GM21723 (cell line): ENCODE measurements around the gene SORBS1.

Experiments
- ATAC-seq: cut with Tn5 transposase; IDR thresholded peaks from one replicate; pipeline ENCODE4 v1.9.1; 2021; ENCODE audit warnings: mild to moderate bottlenecking, moderate library complexity; ENCODE audit not compliant: unreplicated experiment

Gene SORBS1

DNA sequence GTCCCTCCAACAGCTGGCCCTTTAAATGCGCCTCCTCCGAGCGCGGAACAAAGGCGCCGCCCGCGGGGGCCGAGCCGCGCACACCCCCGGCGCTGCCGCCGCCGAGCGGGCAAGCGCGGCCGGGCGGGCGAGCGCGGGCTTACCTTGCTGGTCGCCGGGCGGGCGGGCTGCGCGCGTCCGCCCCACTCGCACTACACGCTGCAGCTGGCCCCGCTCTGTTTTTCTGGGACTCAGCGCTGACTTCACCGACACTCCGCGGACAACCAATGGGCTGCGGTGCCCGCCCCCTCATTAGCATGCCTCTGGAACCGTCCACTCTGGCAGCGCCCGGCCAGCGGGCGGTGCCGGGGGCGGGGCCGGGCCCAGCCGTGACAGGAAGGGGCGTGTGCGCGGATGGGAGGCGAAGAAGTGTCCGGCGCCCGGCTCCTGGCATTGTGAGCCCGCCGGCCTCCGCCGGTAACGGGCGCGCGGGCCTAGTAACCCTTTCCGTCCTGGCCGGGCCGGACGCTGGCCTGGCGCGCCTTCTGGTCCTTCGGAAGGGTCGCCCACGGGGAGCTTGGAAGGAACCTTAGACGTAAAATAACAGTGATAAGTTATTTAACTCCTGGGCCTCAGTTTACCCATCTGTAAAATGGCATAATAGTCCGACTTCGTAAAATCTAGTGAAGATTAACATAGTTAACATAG lies at the start of gene SORBS1:
TSS of gene SORBS1 (minus strand) at position 195 of the 687 bp plus-strand sequence. CDS start 120,236 bp downstream, outside the sequence.
- peak; percentile 99 for ATAC-seq

DNA sequence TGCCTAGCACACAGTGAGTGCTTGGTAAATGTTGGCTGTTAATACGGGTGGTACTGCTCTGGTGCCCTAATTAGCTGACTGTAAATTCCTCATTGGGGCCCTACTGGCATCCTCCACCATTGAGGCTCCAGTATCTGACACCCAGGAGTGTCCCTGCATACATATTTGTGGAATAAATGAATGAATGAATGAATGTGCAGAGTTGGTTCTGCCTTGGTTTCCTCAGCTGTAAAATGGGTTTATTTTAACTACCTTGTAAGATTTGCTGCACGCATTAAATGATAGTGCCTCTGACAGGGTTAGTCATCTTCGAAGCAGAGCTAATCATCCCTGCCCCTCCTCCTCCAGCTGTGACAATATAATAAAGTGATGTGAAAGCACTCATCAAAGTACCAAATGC lies 49.6 kb upstream of the SORBS1 start:
- no peak for ATAC-seq

DNA sequence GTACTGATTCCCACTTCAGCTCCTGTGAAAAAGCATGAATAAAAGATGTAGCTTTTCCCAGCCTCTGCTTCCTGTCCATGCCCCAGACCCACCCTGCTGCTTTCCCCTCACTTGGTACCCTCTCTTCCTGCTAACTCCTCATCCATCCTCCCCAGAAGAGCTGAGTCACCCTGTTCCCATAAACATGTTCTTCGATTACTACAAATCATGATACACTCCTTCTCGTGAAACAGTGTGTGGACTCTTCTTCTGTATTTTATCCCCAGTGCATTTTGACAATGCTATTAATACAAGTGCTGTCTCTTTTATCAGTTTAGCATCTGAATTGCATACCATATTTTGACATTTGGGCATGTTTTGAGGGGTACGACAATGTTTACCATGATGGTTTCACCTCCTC lies 45.8 kb upstream of the SORBS1 start:
- no peak for ATAC-seq

DNA sequence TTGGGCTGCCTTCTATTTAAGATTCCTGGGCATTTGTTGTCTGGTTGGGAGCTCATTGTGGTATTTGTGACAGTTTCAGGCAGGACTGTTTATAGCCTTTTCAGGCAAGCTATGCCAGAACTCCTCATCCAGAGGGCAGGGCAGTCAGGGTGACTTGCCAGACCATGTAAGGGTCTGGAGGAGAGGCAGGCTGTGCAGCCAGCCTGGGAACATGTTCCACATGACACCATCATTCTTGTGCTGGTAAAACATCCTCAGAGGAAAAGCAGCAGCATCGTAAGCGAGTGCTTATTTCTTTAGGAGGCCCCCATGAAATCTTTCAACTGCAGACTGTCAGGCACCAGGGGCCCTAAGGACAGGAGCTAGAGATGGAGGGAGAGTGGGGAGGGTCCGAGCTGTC lies 44.0 kb upstream of the SORBS1 start:
- no peak for ATAC-seq

DNA sequence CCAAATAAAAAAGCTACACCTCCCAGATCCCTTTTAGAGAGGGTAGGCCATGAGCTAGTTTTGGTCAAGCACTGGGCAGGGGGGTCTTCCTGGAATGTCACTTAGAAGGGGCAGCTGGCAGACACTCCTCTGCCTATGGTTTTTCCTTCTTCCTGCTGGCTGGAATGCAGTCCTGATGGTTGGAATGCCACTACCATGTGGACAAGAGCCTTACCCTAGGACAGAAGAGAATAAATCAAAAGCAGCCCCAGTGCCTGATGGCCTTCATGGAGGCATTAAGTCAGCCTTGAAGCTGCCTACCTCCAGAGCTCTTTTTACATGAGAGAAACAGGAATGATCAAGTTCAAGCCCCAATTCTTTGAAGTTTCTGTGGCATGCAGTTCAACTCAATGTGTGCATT lies 43.5 kb upstream of the SORBS1 start:
- ATAC-seq: no peak

DNA sequence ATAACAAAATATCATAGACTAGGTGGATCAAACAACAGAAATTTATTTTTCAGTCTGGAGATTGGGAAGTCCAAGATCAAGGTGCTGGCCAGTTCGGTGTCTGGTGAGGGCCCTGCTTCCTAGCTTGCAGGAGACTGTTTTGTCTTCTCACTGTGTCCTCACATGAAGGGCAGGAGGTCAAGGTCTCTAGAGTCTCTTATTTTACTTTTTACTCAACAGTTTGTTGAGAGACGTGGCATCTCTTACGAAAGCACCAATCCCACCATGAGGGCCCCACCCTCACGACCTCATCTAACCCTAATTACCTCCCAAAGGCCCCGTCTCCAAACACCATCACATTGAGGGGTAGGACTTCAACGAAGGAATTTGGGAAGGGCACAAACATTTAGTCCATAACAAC lies 41.2 kb upstream of the SORBS1 start:
- ATAC-seq: no peak

DNA sequence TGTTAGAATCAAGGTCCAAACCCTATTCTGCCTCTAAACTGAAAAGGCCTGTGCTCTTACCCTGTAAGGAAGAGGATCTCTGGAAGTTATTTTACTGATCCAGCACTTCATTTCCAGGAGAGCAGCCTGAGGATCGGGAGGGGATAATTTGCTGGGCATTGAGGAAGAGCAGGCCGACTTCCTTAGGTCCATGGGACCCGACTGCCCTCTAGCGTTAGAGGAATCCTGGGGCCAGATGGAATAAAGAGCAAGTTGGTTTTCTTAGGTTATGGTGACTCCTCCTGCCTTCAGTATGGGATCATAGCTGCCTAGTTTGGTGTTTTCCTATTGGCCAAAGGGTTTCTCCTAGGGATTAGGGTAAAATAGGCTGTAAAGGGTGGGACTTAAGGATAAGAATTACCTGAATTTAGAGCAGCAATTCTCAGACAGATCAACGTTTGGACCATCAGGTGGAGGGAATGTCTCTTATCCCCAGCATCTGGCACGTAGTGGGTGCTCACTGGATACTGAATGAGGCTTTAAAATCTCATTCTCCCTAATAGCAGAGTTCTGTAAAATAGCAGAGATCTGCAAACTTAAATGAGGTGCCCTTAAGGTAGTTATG lies 40.0 kb upstream of the SORBS1 start:
- no peak for ATAC-seq

DNA sequence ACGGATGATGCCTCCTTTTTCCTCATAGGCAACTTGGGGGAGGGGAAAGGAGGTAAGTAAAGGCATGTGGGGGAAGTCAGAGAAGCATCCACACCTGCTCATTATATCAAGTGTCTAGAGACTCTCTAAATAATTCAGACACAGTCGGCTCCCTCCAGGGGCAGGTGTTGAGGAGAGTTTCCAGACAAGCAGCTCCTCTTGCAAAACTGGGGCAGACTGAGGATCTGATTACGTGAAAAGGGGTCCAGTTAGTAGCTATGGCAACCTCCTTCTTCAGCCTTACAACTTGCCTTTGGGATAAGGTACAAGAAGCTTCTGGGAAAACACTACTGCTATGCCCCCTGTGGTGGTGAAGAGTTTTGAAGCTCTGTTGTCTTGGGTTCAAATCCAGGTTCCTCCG lies 39.0 kb upstream of the SORBS1 start:
- no peak for ATAC-seq

DNA sequence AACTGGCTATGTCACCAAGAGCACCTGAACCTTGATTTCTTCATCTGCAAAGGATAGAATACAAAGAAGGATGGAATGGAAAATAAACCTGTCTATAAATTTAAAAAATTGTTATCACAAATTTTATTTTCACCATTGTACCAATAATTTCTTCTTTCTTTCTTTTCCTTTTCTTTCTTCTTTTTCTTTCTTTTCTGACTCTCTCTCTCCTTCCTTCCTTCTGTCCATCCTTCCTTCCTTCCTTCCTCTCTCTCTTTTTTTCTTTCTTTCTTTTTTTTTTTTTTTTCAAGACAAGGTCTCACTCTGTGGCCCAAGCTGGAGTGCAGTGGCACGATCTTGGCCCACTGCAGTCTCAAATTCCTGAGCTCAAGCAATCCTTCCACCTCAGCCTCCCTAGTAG lies 36.6 kb upstream of the SORBS1 start:
- ATAC-seq: no peak

DNA sequence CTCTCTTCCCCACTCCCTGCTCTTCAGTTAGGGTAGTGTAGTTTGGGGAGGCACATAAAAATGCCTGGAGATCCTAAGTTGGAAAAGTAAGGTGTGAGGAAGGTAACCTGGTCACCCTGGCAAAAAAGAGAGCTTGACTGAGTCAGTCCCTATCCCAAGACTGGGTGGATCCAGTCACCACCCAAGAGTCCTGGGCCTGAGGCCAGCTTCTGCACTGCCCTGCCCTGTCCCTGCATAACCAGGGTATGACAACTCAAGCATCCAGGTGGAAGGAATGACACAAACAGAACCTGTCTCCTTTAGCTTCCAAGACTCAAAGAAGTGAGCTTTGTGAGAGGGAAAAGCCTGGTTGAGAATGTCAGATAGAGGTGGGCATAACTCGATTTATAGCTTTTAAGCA lies 26.9 kb upstream of the SORBS1 start:
- ATAC-seq: no peak

DNA sequence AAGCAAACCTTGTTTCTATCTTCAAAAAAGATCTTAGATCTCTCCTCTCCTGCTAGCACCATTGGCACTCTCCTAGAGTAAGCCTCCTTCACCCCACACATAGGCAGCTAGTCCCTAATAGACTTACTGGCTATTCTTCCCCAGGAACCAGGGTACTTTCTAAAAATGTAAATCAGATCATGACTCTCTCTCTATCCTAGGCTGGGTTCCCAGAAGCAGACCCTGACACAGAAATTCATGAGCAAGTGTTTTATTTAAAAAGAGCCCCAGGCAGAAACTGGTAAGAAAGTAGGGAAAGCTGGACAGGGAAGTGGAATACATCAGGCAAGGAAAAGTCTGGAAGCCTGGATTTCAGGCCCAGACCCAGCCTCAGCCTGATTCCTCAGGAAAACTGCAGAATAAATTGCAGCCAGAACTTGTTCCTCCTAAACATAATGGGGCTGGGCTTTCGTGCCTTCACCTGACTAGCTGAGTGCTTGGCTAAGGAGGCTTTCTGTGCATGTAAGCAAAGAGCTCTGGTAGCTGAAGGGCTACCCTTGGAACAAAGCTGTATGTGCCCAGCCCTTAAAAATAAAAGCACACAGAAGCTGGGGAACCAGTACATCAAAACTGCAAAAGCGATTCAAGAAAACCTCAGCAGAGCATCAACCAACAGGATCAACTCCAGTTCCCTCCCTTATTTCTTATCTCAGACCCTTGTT lies 18.8 kb upstream of the SORBS1 start:
- ATAC-seq: no peak

DNA sequence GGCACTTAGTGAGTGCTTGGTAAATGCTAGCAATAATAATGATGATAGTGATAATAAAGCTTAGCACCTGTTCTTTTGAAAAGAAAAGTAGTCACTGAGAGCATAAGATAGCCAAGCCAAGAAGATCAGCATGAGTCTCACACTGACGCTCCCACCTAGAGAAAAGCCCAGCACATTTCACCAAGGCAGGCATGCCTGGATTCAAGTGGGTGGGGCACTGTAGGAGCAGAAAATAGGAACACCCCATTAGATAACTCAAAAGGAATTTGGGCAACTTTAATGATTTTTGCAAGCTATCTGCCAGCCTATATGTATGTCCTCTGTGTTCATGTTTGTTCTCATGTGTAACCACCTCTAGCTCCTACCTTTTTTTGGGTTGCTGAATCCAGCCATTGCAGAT lies 18.1 kb upstream of the SORBS1 start:
- no peak for ATAC-seq

DNA sequence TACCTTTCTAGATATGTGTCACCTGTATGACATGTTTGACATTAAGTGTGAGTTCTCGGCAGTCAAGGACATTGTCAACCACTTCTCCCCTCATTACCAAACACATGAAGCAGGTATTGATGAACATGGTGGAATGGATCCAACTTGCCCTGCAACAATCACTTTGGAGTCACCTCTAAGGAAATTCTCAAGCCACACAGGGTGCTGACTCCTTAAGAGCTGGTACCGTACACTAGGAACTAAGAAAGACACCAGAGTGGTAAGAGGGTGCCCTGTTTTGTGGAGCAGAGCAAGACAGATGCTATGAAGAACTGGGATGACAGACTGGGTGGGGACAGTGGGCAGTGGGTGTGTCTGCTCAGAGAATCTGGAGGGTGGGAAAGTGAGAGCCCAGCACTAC lies 17.4 kb upstream of the SORBS1 start:
- no peak for ATAC-seq

DNA sequence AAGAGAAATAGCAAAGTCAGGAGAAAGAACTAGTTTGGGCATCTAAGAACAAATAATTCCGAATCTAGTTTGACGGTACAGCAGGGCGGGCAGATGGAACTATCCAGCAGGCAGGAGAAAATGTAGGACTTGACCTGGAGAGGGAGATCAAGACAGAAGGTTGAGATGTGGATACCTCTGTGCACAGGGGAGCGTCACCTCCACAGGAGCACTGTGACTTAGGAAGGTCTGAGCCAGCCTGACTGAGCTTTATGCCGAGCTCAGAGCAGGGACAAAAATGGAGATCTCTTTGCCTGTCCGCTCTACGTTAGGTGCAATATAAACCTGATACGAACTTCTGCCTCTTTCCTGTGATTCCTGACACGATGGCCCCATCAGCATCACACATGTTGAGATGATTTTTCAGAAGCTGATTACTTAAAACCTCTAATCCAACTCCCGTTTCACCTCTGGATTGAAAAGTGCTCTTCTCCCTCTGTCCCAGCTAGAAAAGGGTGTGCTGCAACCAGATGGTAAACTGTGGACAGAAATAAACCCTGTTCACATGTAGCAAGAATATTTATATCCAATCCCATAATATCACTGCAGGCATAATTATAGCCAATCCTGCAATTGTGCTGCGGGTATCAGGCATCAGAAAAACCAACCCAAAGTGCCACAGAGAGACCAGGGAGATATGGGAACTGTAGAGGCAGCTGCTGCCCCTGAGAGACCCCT lies 13.6 kb upstream of the SORBS1 start:
- ATAC-seq: no peak

DNA sequence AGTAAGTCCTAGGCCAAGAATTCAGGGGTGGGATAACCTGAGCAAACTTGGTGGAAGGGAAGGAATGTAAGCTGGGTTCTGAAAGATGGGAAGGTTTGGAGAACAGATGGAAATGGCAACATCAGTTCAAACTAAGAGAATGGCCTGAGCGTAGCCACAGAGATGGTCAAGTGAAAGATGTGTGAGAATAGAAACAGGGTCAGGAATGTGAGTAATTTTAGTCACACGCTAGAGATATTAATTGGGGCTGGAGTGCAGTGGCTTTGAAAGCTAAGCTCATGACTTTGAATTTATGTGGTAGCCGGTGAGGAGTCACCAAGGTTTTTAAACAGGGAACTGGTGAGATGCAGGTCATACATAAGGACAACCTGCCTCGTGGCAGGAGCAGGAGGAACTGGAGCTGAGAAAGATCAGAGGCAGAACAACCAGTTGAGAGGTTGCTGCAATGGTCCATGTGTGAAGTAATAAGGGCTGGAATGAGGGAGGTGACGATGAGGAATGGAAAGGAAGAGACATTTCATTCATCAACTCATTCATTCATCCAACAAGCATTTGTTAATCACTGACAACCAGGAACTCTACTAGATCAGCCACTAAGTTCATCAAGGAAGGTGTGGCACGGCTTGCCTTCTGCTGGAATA lies 12.9 kb upstream of the SORBS1 start:
- ATAC-seq: no peak

DNA sequence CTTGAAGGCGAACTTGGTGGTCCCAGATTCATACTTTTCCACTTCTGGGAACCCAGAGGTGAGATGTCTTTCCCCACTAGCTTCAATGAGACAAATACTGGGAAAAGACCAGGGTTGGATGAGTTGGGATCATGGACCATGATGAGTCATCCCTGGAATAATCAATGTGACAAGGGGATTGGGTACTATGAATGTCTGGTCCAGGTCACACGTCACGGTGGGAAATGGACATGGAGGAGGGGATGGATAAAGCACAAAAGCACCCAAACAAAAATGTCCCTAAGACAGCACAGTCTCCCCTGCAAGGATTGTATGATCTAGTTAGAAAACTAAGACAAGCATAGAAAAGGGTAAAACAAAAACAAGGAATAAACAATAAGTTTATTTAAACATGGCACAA lies 12.4 kb upstream of the SORBS1 start:
- ATAC-seq: no peak

DNA sequence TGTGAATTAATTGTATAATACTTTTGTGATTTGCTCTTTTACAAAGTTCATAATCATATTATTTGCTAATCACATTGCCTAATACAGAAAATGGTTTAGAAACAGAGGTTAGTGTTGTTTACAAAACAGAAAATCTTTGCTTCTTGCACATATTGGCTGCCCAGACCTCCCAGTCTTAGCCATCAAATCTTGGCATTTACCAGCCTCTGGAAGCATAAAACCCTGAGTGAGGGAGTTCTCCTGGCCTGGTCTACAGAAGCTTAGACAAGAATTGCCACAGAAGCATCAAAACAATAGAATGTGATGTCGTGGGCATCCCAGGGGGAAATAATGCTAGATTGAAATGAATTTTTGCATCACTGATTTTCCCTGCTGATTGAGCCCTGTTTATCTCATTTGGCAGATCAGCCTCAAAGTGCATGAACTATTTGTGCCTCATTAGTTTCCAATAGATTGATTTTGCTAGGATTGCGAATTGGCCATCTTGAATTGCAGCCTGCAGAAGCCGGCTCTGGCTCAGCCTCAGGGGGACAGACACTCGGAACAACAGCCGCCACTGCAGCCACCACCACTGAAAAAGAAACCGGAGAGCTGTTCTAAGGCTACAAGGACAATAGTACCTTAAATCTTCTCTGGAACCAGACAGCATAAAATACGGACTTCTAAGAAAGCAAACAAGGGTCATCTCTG lies 11.1 kb upstream of the SORBS1 start:
- no peak for ATAC-seq

DNA sequence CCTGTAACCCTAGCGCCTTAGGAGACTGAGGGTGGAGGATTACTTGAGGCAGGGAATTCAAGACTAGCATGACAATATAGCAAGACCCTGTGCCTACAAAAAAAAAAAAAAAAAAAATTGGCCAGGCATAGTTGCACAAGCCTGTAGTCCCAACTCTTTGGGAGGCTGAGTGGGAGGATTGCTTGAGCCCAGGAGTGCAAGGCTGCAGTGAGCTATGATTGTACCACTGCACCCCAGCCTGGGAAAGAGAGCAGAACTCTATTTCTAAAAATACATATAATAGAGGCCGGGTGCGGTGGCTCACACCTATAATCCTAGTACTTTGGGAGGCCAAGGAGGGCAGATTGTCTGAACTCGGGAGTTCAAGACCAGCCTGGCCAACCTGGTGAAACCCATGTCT lies 10.2 kb upstream of the SORBS1 start:
- ATAC-seq: no peak

DNA sequence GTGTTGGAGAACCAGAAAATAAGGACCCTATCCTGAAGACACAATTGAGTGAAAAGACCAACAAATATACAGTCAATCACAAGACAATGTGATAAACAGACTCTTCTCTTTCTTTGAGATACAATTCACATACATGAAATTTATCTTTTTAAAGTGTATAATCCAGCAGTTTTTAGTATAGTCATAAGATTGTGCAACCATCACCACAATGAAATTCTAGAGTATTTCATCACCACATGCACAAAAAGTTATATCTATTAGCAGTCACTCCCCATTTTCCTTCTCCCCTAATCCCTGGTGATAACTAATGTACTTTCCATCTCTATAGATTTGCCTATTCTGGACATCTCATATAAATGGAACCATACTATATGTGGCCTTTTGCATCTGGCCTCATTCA lies 8.2 kb upstream of the SORBS1 start:
- ATAC-seq: no peak

DNA sequence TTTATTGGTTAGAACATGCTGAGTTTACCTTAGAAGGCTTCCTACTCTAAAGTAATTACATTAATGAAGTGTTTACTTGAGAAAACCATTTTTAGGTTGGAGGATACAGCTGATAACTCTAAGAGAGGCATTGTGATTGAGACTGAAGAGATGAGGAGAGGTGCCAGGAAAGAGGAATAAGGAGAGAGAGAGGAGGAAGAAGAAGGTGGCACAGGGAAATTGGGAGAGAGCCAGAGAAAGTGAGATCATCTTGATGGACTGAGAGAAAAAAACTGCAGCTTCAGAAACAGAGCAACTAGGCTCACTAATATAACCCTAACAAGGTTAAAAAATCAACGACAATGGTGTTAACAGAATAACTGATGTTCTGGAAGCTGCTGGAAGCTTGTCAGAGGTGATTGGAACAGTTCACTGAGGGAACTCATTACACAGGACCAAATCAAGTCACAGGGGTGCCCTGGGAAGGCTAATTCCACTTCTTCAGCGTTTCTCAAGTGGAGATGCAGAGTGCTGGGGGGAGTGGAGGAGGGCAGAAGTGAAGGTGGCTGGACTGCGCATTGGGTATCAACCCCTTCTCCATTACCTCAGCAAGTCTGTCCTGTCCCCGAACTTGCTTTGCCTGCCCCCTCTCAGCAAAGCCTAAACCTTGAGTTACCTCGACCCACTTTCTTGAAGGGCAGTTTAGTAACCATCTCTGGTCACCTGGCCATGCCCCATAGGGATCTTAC lies 6.9 kb upstream of the SORBS1 start:
- ATAC-seq: no peak
